CD4-positive, CD25-positive, alpha-beta regulatory T cell (primary cell): ENCODE measurements around the gene BCL10. TPM values are rescaled to one million over a fixed set of nuclear protein-coding genes. Genes with fewer than 3 reads are reported as not detected.

ENCODE experiments used
- ATAC-seq, 2 donors: fragments of 150-1000 bp; cut with Tn5 transposase; one replicate each; pipeline ENCODE4 v1.10.0; 2021; ENCODE audit warnings: low read depth in 2 of 2, moderate number of reproducible peaks in 2 of 2, moderate library complexity in 1 of 2
- DNase-seq, 3 donors: peaks; one replicate each; pipeline versions ENCODE4 v3.0.0 to v3.0.0-alpha.2; 2012 to 2022; ENCODE audit warnings: mixed read lengths in 1 of 3
- H3K27ac ChIP-seq: one replicate; pipeline ENCODE4 v1.7.0; 2013; ENCODE audit warnings: mild to moderate bottlenecking, low read length; ENCODE audit not compliant: insufficient read depth, poor library complexity, severe bottlenecking
- H3K27me3 ChIP-seq: one replicate; pipeline ENCODE4 v1.7.0; 2013; ENCODE audit warnings: low read length; ENCODE audit not compliant: control insufficient read depth, insufficient read depth
- H3K36me3 ChIP-seq: one replicate; pipeline ENCODE4 v1.7.0; 2013; ENCODE audit warnings: mild to moderate bottlenecking, low read length, moderate library complexity; ENCODE audit not compliant: control insufficient read depth, insufficient read depth
- H3K4me1 ChIP-seq: 2 replicates; pipeline ENCODE4 v1.7.0; 2013; ENCODE audit warnings: mild to moderate bottlenecking, low read length; ENCODE audit not compliant: insufficient read depth, control insufficient read depth, poor library complexity, severe bottlenecking
- H3K4me3 ChIP-seq: one replicate; pipeline ENCODE4 v1.7.0; 2013; ENCODE audit warnings: low read depth, mild to moderate bottlenecking, low read length, moderate library complexity
- H3K9me3 ChIP-seq, 2 experiments: 1 replicate in 1 of 2; 2 replicates in 1 of 2; pipeline ENCODE4 v1.7.0; 2013; ENCODE audit warnings: low read length in 2 of 2, mild to moderate bottlenecking in 1 of 2, moderate library complexity in 1 of 2; ENCODE audit not compliant: control insufficient read depth in 2 of 2
- H3K27ac Mint-ChIP-seq, 3 donors: one replicate each; pipeline ENCODE4 v1.8.0; 2020 to 2022; ENCODE audit warnings: mild to moderate bottlenecking in 3 of 3, mixed read lengths in 3 of 3, moderate library complexity in 2 of 3
- H3K27me3 Mint-ChIP-seq: one replicate; pipeline ENCODE4 v1.8.0; 2022; ENCODE audit warnings: mild to moderate bottlenecking, mixed read lengths
- H3K36me3 Mint-ChIP-seq: one replicate; pipeline ENCODE4 v1.8.0; 2020; ENCODE audit warnings: mixed read lengths
- H3K4me1 Mint-ChIP-seq, 4 donors: one replicate each; pipeline ENCODE4 v1.8.0; 2020 to 2022; ENCODE audit warnings: mixed read lengths in 4 of 4, mild to moderate bottlenecking in 1 of 4
- H3K4me3 Mint-ChIP-seq, 4 donors: one replicate each; pipeline ENCODE4 v1.8.0; 2020 to 2022; ENCODE audit warnings: mild to moderate bottlenecking in 4 of 4, mixed read lengths in 4 of 4, moderate library complexity in 3 of 4
- H3K9me3 Mint-ChIP-seq, 7 donors: one replicate each; pipeline ENCODE4 v1.8.0; 2020 to 2022; ENCODE audit warnings: mixed read lengths in 7 of 7, mild to moderate bottlenecking in 3 of 7, moderate library complexity in 2 of 7
- polyA plus RNA-seq, 4 donors: library from polyadenylated mRNA; unstranded; fragments of 300-500 nt; fragmentation: Illumina TruSeq; gene quantifications; one replicate each; pipeline ENCODE4 v1.2.3, GENCODE V29; 2021
- total RNA-seq: library from RNA; stranded (reverse); gene quantifications from one replicate; pipeline ENCODE4 v1.2.3, GENCODE V29; 2022

BCL10 gene
- total and polyA plus RNA-seq, 5 donors from 2014 or later: 25.9 to 64.4 (median 27.6) TPM

DNA sequence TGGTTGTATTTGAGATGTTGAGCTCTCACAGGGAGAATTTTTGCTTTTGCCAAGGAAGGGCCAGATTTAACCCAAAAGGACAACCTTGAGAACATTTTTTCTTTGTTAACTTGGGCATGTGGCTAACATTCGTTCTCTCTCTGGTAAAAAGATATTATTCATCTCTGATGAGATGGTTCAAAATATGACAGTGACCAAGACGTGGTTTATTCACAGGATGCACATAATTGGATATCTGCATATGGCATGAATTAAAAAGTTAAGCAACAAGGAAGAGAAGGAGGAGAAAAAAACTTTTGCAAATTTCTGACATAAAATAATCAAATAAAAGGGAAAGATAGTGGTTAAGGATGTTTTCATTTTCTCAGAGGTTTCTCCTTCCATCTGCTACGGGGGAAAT, 43.1 kb upstream of the BCL10 start:
- no peak overlapping the region for H3K4me3 Mint-ChIP-seq
- peaks cover 0 to 4% (median 0%) of the 10 kb centered on the region in 7 donors for H3K9me3 Mint-ChIP-seq
- H3K36me3 Mint-ChIP-seq: no peaks in the 10 kb centered on the region
- H3K4me1 Mint-ChIP-seq: no peaks in the 10 kb centered on the region
- no peak overlapping the region for H3K27ac ChIP-seq
- H3K4me3 ChIP-seq: no peak overlapping the region
- no peaks in the 10 kb centered on the region for H3K36me3 ChIP-seq
- no peaks in the 10 kb centered on the region for H3K4me1 ChIP-seq
- DNase-seq (no peak), ATAC-seq (no peak)
- H3K27me3 ChIP-seq: no peaks in the 10 kb centered on the region
- H3K27ac Mint-ChIP-seq: no peak overlapping the region
- no peaks in the 10 kb centered on the region for H3K9me3 ChIP-seq
- peaks cover 30% of the 10 kb centered on the region for H3K27me3 Mint-ChIP-seq

GRCh38 chr1:85318217-85318616, 41.8 kb upstream of the BCL10 start:
- H3K27ac Mint-ChIP-seq: no peak overlapping the region
- H3K4me1 Mint-ChIP-seq: no peaks in the 10 kb centered on the region
- Histone ChIP-seq H3K4me1 (no peaks in the 10 kb centered on the region), H3K36me3 (no peaks in the 10 kb centered on the region), H3K4me3 (no peak overlapping the region), H3K27me3 (no peaks in the 10 kb centered on the region), H3K9me3 (no peaks in the 10 kb centered on the region), H3K27ac (no peak overlapping the region)
- no peak for ATAC-seq
- no peaks in the 10 kb centered on the region for H3K36me3 Mint-ChIP-seq
- DNase-seq: no peak
- H3K4me3 Mint-ChIP-seq: no peak overlapping the region
- peaks cover 0 to 7% (median 0%) of the 10 kb centered on the region in 7 donors for H3K9me3 Mint-ChIP-seq
- H3K27me3 Mint-ChIP-seq: peaks cover 28% of the 10 kb centered on the region

DNA sequence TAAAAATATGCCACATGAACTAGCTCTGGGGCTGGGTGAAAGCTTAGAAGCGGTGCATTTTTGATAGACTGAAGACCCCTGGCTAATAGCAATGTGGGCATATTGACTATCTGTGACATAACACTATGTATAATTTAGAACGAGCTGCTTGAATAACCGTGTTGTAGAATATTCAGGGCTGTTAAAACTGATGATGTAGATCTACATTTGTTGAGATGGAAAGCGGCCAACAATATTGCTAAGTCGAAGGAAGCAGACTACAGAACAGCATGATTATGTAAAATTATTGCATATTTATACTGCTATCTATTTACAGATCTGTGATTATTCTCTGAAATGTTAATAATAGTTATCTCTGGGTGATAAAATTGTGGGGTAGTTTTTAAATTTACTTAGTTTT, 41.1 kb upstream of the BCL10 start:
- no peak for DNase-seq
- H3K27ac ChIP-seq: no peak overlapping the region
- H3K4me1 Mint-ChIP-seq: no peaks in the 10 kb centered on the region
- no peaks in the 10 kb centered on the region for H3K36me3 ChIP-seq
- no peak overlapping the region for H3K4me3 ChIP-seq
- no peak overlapping the region for H3K4me3 Mint-ChIP-seq
- ATAC-seq: no peak
- H3K27me3 ChIP-seq: no peaks in the 10 kb centered on the region
- H3K9me3 ChIP-seq: no peaks in the 10 kb centered on the region
- H3K9me3 Mint-ChIP-seq: peaks cover 0 to 7% (median 0%) of the 10 kb centered on the region in 7 donors
- no peaks in the 10 kb centered on the region for H3K36me3 Mint-ChIP-seq
- H3K4me1 ChIP-seq: no peaks in the 10 kb centered on the region
- peaks cover 24% of the 10 kb centered on the region for H3K27me3 Mint-ChIP-seq
- no peak overlapping the region for H3K27ac Mint-ChIP-seq

DNA sequence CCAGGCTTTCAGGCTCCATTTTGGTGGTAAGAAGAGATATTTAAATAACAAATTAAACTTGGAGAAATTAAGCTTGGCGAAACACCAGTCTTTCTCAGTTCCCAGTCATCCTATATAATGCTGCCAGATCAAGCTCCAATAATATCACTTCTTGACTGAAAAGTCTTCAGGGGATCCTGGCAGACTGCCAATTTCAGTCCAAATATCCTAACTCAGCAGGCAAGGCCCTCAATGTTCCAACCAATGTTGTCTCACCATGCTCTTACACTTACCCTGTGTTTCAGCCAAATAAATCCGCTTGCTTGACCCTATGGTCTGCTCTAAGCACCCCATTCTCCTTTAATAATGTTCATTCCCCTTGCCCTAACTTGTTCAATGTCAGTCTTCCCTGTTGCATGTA, 39.9 kb upstream of the BCL10 start:
- H3K36me3 Mint-ChIP-seq: no peaks in the 10 kb centered on the region

GRCh38 chr1:85315789-85316188, 39.4 kb upstream of the BCL10 start:
- Histone ChIP-seq H3K4me3 (no peak overlapping the region), H3K9me3 (no peaks in the 10 kb centered on the region), H3K36me3 (no peaks in the 10 kb centered on the region), H3K27ac (no peak overlapping the region), H3K4me1 (no peaks in the 10 kb centered on the region), H3K27me3 (peaks cover 4% of the 10 kb centered on the region)
- DNase-seq: no peak
- Mint-ChIP-seq H3K27ac (no peak overlapping the region), H3K4me3 (no peak overlapping the region), H3K27me3 (peaks cover 24% of the 10 kb centered on the region), H3K4me1 (no peaks in the 10 kb centered on the region), H3K36me3 (no peaks in the 10 kb centered on the region), H3K9me3 (peaks cover 0 to 7% (median 0%) of the 10 kb centered on the region in 7 donors)
- ATAC-seq: no peak

More for the DNA sequence above, 39.9 kb upstream of the BCL10 start:
- DNase-seq (no peak), ATAC-seq (no peak)
- H3K27me3 ChIP-seq: peaks cover 2% of the 10 kb centered on the region
- peaks cover 0 to 7% (median 0%) of the 10 kb centered on the region in 7 donors for H3K9me3 Mint-ChIP-seq
- no peaks in the 10 kb centered on the region for H3K36me3 ChIP-seq
- H3K4me1 Mint-ChIP-seq: no peaks in the 10 kb centered on the region
- no peak overlapping the region for H3K4me3 ChIP-seq
- H3K9me3 ChIP-seq: no peaks in the 10 kb centered on the region
- no peak overlapping the region for H3K4me3 Mint-ChIP-seq
- H3K27ac Mint-ChIP-seq: no peak overlapping the region
- H3K27me3 Mint-ChIP-seq: peaks cover 24% of the 10 kb centered on the region
- H3K27ac ChIP-seq: no peak overlapping the region
- H3K4me1 ChIP-seq: no peaks in the 10 kb centered on the region

GRCh38 chr1:85314726-85315125, 38.3 kb upstream of the BCL10 start:
- Histone ChIP-seq H3K27me3 (peaks cover 10% of the 10 kb centered on the region), H3K4me3 (no peak overlapping the region), H3K4me1 (no peaks in the 10 kb centered on the region), H3K36me3 (no peaks in the 10 kb centered on the region), H3K27ac (no peak overlapping the region), H3K9me3 (no peaks in the 10 kb centered on the region)
- no peaks in the 10 kb centered on the region for H3K36me3 Mint-ChIP-seq
- peaks cover 0 to 7% (median 0%) of the 10 kb centered on the region in 7 donors for H3K9me3 Mint-ChIP-seq
- no peak for DNase-seq
- H3K4me1 Mint-ChIP-seq: no peaks in the 10 kb centered on the region
- peak overlapping the region in 1 of 4 donors; percentile 59 for H3K4me3 Mint-ChIP-seq
- no peak for ATAC-seq
- peaks cover 22% of the 10 kb centered on the region for H3K27me3 Mint-ChIP-seq
- H3K27ac Mint-ChIP-seq: no peak overlapping the region

GRCh38 chr1:85313888-85314696, 37.7 kb upstream of the BCL10 start:
- Mint-ChIP-seq H3K4me1 (no peaks in the 10 kb centered on the region), H3K9me3 (peaks cover 0 to 7% (median 0%) of the 10 kb centered on the region in 7 donors), H3K4me3 (peak overlapping the region in 1 of 4 donors; percentile 59), H3K27ac (no peak overlapping the region), H3K36me3 (no peaks in the 10 kb centered on the region), H3K27me3 (peaks cover 21% of the 10 kb centered on the region)
- ATAC-seq (no peak), DNase-seq (no peak)
- Histone ChIP-seq H3K4me3 (no peak overlapping the region), H3K27me3 (peaks cover 15% of the 10 kb centered on the region), H3K27ac (no peak overlapping the region), H3K9me3 (no peaks in the 10 kb centered on the region), H3K36me3 (no peaks in the 10 kb centered on the region), H3K4me1 (no peaks in the 10 kb centered on the region)

DNA sequence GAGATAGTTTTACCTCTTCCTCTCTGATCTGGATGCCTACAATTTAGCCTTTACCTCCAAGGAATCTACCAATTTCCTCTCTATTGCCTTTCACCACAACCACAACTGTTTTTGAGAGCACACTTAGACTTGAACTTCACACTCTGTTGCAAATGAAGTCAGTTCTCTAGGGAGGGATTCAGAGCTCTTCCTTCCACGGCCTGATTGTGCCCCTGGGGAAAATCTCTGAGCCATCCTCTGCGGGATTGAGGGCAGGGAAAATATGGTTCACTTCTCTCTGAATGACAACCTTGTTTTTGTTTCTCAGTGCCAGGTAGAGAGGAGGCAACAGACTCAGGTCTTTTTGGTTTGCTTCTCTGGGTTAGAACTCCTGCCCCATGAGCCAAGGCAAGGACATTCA, 35.4 kb upstream of the BCL10 start:
- Mint-ChIP-seq H3K27me3 (peaks cover 25% of the 10 kb centered on the region), H3K9me3 (peaks cover 0 to 7% (median 0%) of the 10 kb centered on the region in 7 donors), H3K27ac (no peak overlapping the region), H3K4me3 (no peak overlapping the region), H3K4me1 (peaks cover 0 to 12% (median 4%) of the 10 kb centered on the region in 4 donors), H3K36me3 (no peaks in the 10 kb centered on the region)
- Histone ChIP-seq H3K4me3 (no peak overlapping the region), H3K9me3 (no peaks in the 10 kb centered on the region), H3K36me3 (no peaks in the 10 kb centered on the region), H3K4me1 (peaks cover 7% of the 10 kb centered on the region), H3K27ac (no peak overlapping the region), H3K27me3 (peaks cover 18% of the 10 kb centered on the region)
- DNase-seq (no peak), ATAC-seq (no peak)
